HG02973 (cell line): Measurements from ENCODE around the gene NHS.

Experiments used
- ATAC-seq: cut with Tn5 transposase; IDR thresholded peaks from one replicate; pipeline ENCODE4 v1.9.1; 2021; ENCODE audit warnings: moderate library complexity; ENCODE audit not compliant: unreplicated experiment

The NHS gene

GRCh38 chrX:17584248-17584681 is 209.3 kb downstream of the NHS start:
- no peak for ATAC-seq

GRCh38 chrX:17585006-17585405 is 210.0 kb downstream of the NHS start:
- ATAC-seq, result no peak

- no peak for ATAC-seq
These were observed 212.4 kb downstream of the NHS start for GRCh38 chrX:17587366-17587765.

GRCh38 chrX:17588303-17588702 is 213.3 kb downstream of the NHS start:
- ATAC-seq, result no peak

GRCh38 chrX:17590892-17591740 is 216.1 kb downstream of the NHS start:
- peak; percentile 63 for ATAC-seq

- ATAC-seq, result no peak
These were observed 216.7 kb downstream of the NHS start for GRCh38 chrX:17591741-17592110.

GRCh38 chrX:17592117-17592516 is 217.1 kb downstream of the NHS start:
- no peak for ATAC-seq

GRCh38 chrX:17594693-17595092 is 219.7 kb downstream of the NHS start:
- no peak for ATAC-seq

- peak; percentile 70 for ATAC-seq
These were observed 220.5 kb downstream of the NHS start for GRCh38 chrX:17595456-17596035.

GRCh38 chrX:17596061-17596460 is 221.1 kb downstream of the NHS start:
- no peak for ATAC-seq

- no peak for ATAC-seq
These were observed 221.7 kb downstream of the NHS start for GRCh38 chrX:17596546-17597205.

- ATAC-seq, result no peak
These were observed 222.3 kb downstream of the NHS start for GRCh38 chrX:17597327-17597726.

GRCh38 chrX:17597836-17598439 is 222.9 kb downstream of the NHS start:
- ATAC-seq, result no peak

- ATAC-seq, result no peak
These were observed 226.6 kb downstream of the NHS start for GRCh38 chrX:17601441-17602200.

- no peak for ATAC-seq
These were observed 227.2 kb downstream of the NHS start for GRCh38 chrX:17602245-17602644.

- ATAC-seq, result no peak
These were observed 228.2 kb downstream of the NHS start for GRCh38 chrX:17603196-17603595.

GRCh38 chrX:17605676-17606075 is 230.7 kb downstream of the NHS start:
- ATAC-seq, result no peak

GRCh38 chrX:17606231-17606630 is 231.2 kb downstream of the NHS start:
- no peak for ATAC-seq

GRCh38 chrX:17608888-17609287 is 233.9 kb downstream of the NHS start:
- no peak for ATAC-seq

GRCh38 chrX:17610788-17611187 is 235.8 kb downstream of the NHS start:
- no peak for ATAC-seq
